ENCODE data around the gene IKZF2. TPM values are rescaled to one million over a fixed set of nuclear protein-coding genes. Genes with fewer than 3 reads are reported as not detected.

IKZF2 gene
- total RNA-seq, 1 donor from 2014 or later = 3.3 TPM

- no peak for DNase-seq (ENCODE audit: extremely low read depth, low read depth, low spot score)
These were observed 144.0 kb downstream of the IKZF2 start for GRCh38 chr2:213007290-213007838.

GRCh38 chr2:213004197-213004821, 147.1 kb downstream of the IKZF2 start:
- no peak for DNase-seq (ENCODE audit: extremely low read depth, low read depth, low spot score)

- DNase-seq (ENCODE audit: extremely low read depth, low read depth, low spot score) = no peak
These were observed 149.0 kb downstream of the IKZF2 start for GRCh38 chr2:213002383-213002782.

- DNase-seq (ENCODE audit: extremely low read depth, low read depth, low spot score) = no peak
These were observed 150.0 kb downstream of the IKZF2 start for GRCh38 chr2:213001297-213001910.

- DNase-seq (ENCODE audit: extremely low read depth, low read depth, low spot score) = no peak
These were observed 152.6 kb downstream of the IKZF2 start for GRCh38 chr2:212998626-212999359.

GRCh38 chr2:212997526-212998020, 153.8 kb downstream of the IKZF2 start:
- no peak for DNase-seq (ENCODE audit: extremely low read depth, low read depth, low spot score)

- no peak for DNase-seq (ENCODE audit: extremely low read depth, low read depth, low spot score)
These were observed 155.5 kb downstream of the IKZF2 start for GRCh38 chr2:212995920-212996319.

GRCh38 chr2:212994976-212995375, 156.4 kb downstream of the IKZF2 start:
- no peak for DNase-seq (ENCODE audit: extremely low read depth, low read depth, low spot score)

- DNase-seq (ENCODE audit: extremely low read depth, low read depth, low spot score) = no peak
These were observed 160.3 kb downstream of the IKZF2 start for GRCh38 chr2:212991120-212991519.

GRCh38 chr2:212990697-212991096, 160.7 kb downstream of the IKZF2 start:
- DNase-seq (ENCODE audit: extremely low read depth, low read depth, low spot score) = no peak

- no peak for DNase-seq (ENCODE audit: extremely low read depth, low read depth, low spot score)
These were observed 163.9 kb downstream of the IKZF2 start for GRCh38 chr2:212987492-212987891.

GRCh38 chr2:212984129-212984528, 167.3 kb downstream of the IKZF2 start:
- DNase-seq (ENCODE audit: extremely low read depth, low read depth, low spot score) = no peak

- no peak for DNase-seq (ENCODE audit: extremely low read depth, low read depth, low spot score)
These were observed 171.6 kb downstream of the IKZF2 start for GRCh38 chr2:212979799-212980198.

GRCh38 chr2:212979046-212979612, 172.3 kb downstream of the IKZF2 start:
- DNase-seq (ENCODE audit: extremely low read depth, low read depth, low spot score) = no peak

- no peak for DNase-seq (ENCODE audit: extremely low read depth, low read depth, low spot score)
These were observed 174.3 kb downstream of the IKZF2 start for GRCh38 chr2:212977152-212977551.

GRCh38 chr2:212975333-212975732, 176.1 kb downstream of the IKZF2 start:
- DNase-seq (ENCODE audit: extremely low read depth, low read depth, low spot score) = no peak

GRCh38 chr2:212974692-212975091, 176.7 kb downstream of the IKZF2 start:
- no peak for DNase-seq (ENCODE audit: extremely low read depth, low read depth, low spot score)

- no peak for DNase-seq (ENCODE audit: extremely low read depth, low read depth, low spot score)
These were observed 178.1 kb downstream of the IKZF2 start for GRCh38 chr2:212973347-212973746.

- no peak for DNase-seq (ENCODE audit: extremely low read depth, low read depth, low spot score)
These were observed 181.3 kb downstream of the IKZF2 start for GRCh38 chr2:212970132-212970531.

- DNase-seq (ENCODE audit: extremely low read depth, low read depth, low spot score) = no peak
These were observed 182.9 kb downstream of the IKZF2 start for GRCh38 chr2:212968284-212969081.

Data from glomerular endothelial cell (primary cell).